B cell (primary cell): ENCODE results near the gene CDK5RAP2. TPM values are rescaled to one million over a fixed set of nuclear protein-coding genes. Genes with fewer than 3 reads are reported as not detected.

ENCODE experiments used
- ATAC-seq: fragments of 200-7000 bp; cut with Tn5 transposase; one replicate; pipeline ENCODE4 v1.10.0; 2021; ENCODE audit warnings: low read depth, mild to moderate bottlenecking, moderate number of reproducible peaks, moderate library complexity
- CTCF ChIA-PET: fragments of 350-600 bp; sonication (Branson Sonifier 250); formaldehyde crosslinking; loops from one replicate; lab custom pipeline; 2021; ENCODE audit warnings: antibody characterized with exemption, inconsistent platforms; lab: Charles Lee
- POLR2A ChIA-PET: fragments of 350-600 bp; sonication (Branson Sonifier 250); formaldehyde crosslinking; loops from one replicate; lab custom pipeline; 2021; ENCODE audit warnings: antibody characterized with exemption; lab: Charles Lee
- DNase-seq: peaks from one replicate; pipeline ENCODE4 v3.0.0; 2013
- H2AFZ ChIP-seq: 2 replicates; pipeline ENCODE4 v1.6.1; 2012; ENCODE audit warnings: mild to moderate bottlenecking, low read depth, low read length; ENCODE audit not compliant: insufficient read depth, poor library complexity, severe bottlenecking
- H3K27ac ChIP-seq, 2 donors: 1 replicate in 1 of 2; 2 replicates in 1 of 2; pipeline ENCODE4 v1.5.1; 2012 to 2013; ENCODE audit warnings: low read length in 2 of 2, mild to moderate bottlenecking in 2 of 2, moderate library complexity in 1 of 2
- H3K27me3 ChIP-seq, 4 experiments: fragments of 200-600 bp in 1 of 4; sonication (generic) in 1 of 4; replicated peaks in 1 of 4; 1 replicate in 2 of 4; 2 replicates in 2 of 4; pipeline versions ENCODE4 v1.6.1 to v1.7.0; 2013 to 2016; ENCODE audit warnings: low read length in 3 of 4, mild to moderate bottlenecking in 2 of 4, mixed read lengths in 1 of 4, moderate library complexity in 1 of 4; ENCODE audit not compliant: insufficient read depth in 4 of 4, control insufficient read depth in 3 of 4; ENCODE audit errors: control extremely low read depth in 1 of 4
- H3K36me3 ChIP-seq, 2 experiments: replicated peaks in 1 of 2; 1 replicate in 1 of 2; 2 replicates in 1 of 2; pipeline versions ENCODE4 v1.6.1 to v1.7.1; 2013; ENCODE audit warnings: low read length in 1 of 2; ENCODE audit not compliant: insufficient read depth in 2 of 2, control insufficient read depth in 1 of 2; ENCODE audit errors: control extremely low read depth in 1 of 2, extremely low read depth in 1 of 2
- H3K4me1 ChIP-seq, 2 donors: fragments of 200-600 bp in 1 of 2; sonication (generic) in 1 of 2; 1 replicate in 1 of 2; 2 replicates in 1 of 2; pipeline versions ENCODE4 v1.5.1 to v1.6.1; 2013 to 2017; ENCODE audit warnings: low read length in 2 of 2; ENCODE audit not compliant: control insufficient read depth in 2 of 2, insufficient read depth in 2 of 2
- H3K4me2 ChIP-seq: replicated peaks from 2 replicates; pipeline ENCODE3; 2012; ENCODE audit warnings: mild to moderate bottlenecking, low read depth, low read length; ENCODE audit not compliant: poor library complexity, severe bottlenecking
- H3K4me3 ChIP-seq, 5 experiments: fragments of 200-600 bp in 1 of 5; sonication (generic) in 1 of 5; 1 replicate in 3 of 5; 2 replicates in 2 of 5; pipeline versions ENCODE4 v1.5.1 to v1.7.0; 2011 to 2016; ENCODE audit warnings: low read length in 4 of 5, mild to moderate bottlenecking in 4 of 5, low read depth in 2 of 5, control low read depth in 1 of 5, moderate library complexity in 1 of 5; ENCODE audit not compliant: insufficient read depth in 1 of 5; ENCODE audit errors: control extremely low read depth in 1 of 5, extremely low read depth in 1 of 5
- H3K79me2 ChIP-seq: fragments of 200-600 bp; sonication (generic); one replicate; pipeline ENCODE4 v1.6.0; 2016; ENCODE audit warnings: low read length; ENCODE audit not compliant: control insufficient read depth, insufficient read depth
- H3K9ac ChIP-seq: fragments of 200-600 bp; sonication (generic); 2 replicates; pipeline ENCODE4 v1.6.1; 2017; ENCODE audit warnings: mild to moderate bottlenecking, low read length, moderate library complexity
- H3K9me3 ChIP-seq, 3 donors: one replicate each; pipeline versions ENCODE4 v1.6.1 to v1.7.1; 2013; ENCODE audit warnings: low read length in 2 of 3; ENCODE audit not compliant: control insufficient read depth in 2 of 3, insufficient read depth in 1 of 3; ENCODE audit errors: control extremely low read depth in 1 of 3
- H4K20me1 ChIP-seq: 2 replicates; pipeline ENCODE4 v1.6.0; 2012; ENCODE audit warnings: mild to moderate bottlenecking, low read length; ENCODE audit not compliant: insufficient read depth, control insufficient read depth, poor library complexity, severe bottlenecking
- H3K27ac Mint-ChIP-seq: one replicate; pipeline ENCODE4 v1.8.0; 2021; ENCODE audit warnings: mixed read lengths
- H3K27me3 Mint-ChIP-seq: one replicate; pipeline ENCODE4 v1.8.0; 2021; ENCODE audit warnings: mixed read lengths
- H3K4me1 Mint-ChIP-seq: one replicate; pipeline ENCODE4 v1.8.0; 2021; ENCODE audit warnings: mixed read lengths
- H3K4me3 Mint-ChIP-seq: one replicate; pipeline ENCODE4 v1.8.0; 2021; ENCODE audit warnings: mixed read lengths
- H3K9me3 Mint-ChIP-seq: one replicate; pipeline ENCODE4 v1.8.0; 2022; ENCODE audit warnings: mixed read lengths; ENCODE audit not compliant: insufficient read depth
- CTCF ChIP-seq: fragments of 200-600 bp; IDR thresholded peaks from one replicate; pipeline ENCODE4 v1.8.0; 2022; ENCODE audit warnings: antibody characterized with exemption, mild to moderate bottlenecking
- EZH2 ChIP-seq: IDR thresholded peaks from 2 replicates; pipeline ENCODE4 v1.6.1; 2012; ENCODE audit warnings: borderline replicate concordance, low read depth, mild to moderate bottlenecking, moderate library complexity, low read length; ENCODE audit not compliant: insufficient read depth, poor library complexity, severe bottlenecking
- WGBS: methylation state at CpG from one replicate; pipeline ENCODE4 v1.1.5; 2013; ENCODE audit warnings: missing lambda C conversion rate; ENCODE audit not compliant: insufficient coverage; 5-methylcytosine and 5-hydroxymethylcytosine counted together
- intact Hi-C: fragments of 100-400 bp; cut with micrococcal nuclease; formaldehyde crosslinking; loops from one replicate; pipeline ENCODE4 v1.10.0; 2022
- polyA plus RNA-seq: library from polyadenylated mRNA; depleted of rRNA; stranded (reverse); fragments of >200 nt; gene quantifications from 2 replicates; pipeline ENCODE4 v1.2.3, GENCODE V29; 2012
- total RNA-seq, 2 donors: library from RNA; stranded (reverse); fragments of 120-200 nt in 1 of 2; gene quantifications; 1 replicate in 1 of 2; 2 replicates in 1 of 2; pipeline versions ENCODE4 v1.2.3 to v1.2.4, GENCODE V29; 2013 to 2022

Gene CDK5RAP2
- total and polyA plus RNA-seq, 2 donors (not counting 1 experiment from before 2014, with no cell fraction given), result 31.3 to 122 TPM

GRCh38 chr9:120536949-120537640, 42.9 kb downstream of the CDK5RAP2 start:
- no peak overlapping the region for H3K27ac ChIP-seq
- H3K4me1 Mint-ChIP-seq, result no peaks in the 10 kb centered on the region
- no peak overlapping the region for H3K4me3 ChIP-seq
- H3K9ac ChIP-seq, result no peak overlapping the region
- no peaks in the 10 kb centered on the region for H4K20me1 ChIP-seq
- intact Hi-C loops, result no loop called here
- WGBS, result 93% methylated on average over 3 of the region's 5 CpGs
- DNase-seq, result no peak
- POLR2A ChIA-PET, result no interaction called here
- CTCF ChIA-PET, result interaction anchor here (0.7 kb wide), 1 partner anchor 675 kb away, joined by 3 read pairs; no protein-coding TSS in a partner anchor
- peaks cover 14 to 88% of the 10 kb centered on the region in 2 experiments for H3K36me3 ChIP-seq
- no peaks in the 10 kb centered on the region for H3K4me1 ChIP-seq
- H3K27ac Mint-ChIP-seq, result no peak overlapping the region
- H3K4me3 Mint-ChIP-seq, result no peak overlapping the region
- H3K4me2 ChIP-seq, result no peak overlapping the region
- H3K9me3 ChIP-seq, result no peaks in the 10 kb centered on the region
- H3K27me3 ChIP-seq, result no peaks in the 10 kb centered on the region
- no peaks in the 10 kb centered on the region for H3K79me2 ChIP-seq
- H2AFZ ChIP-seq, result no peak overlapping the region
- H3K9me3 Mint-ChIP-seq, result no peaks in the 10 kb centered on the region
- no peaks in the 10 kb centered on the region for H3K27me3 Mint-ChIP-seq
- ATAC-seq, result no peak
- TF ChIP-seq CTCF, result no peak
- no peak for TF ChIP-seq EZH2

- no peak overlapping the region for H3K4me3 ChIP-seq
- TF ChIP-seq EZH2 (no peak), CTCF (no peak)
- H3K9me3 ChIP-seq, result no peaks in the 10 kb centered on the region
- H3K4me3 Mint-ChIP-seq, result no peak overlapping the region
- H3K9me3 Mint-ChIP-seq, result no peaks in the 10 kb centered on the region
- H3K27me3 ChIP-seq, result no peaks in the 10 kb centered on the region
- ChIA-PET CTCF (interaction anchor here (0.7 kb wide), 1 partner anchor 676 kb away, joined by 3 read pairs; no protein-coding TSS in a partner anchor), POLR2A (no interaction called here)
- no peak overlapping the region for H3K27ac ChIP-seq
- no peak overlapping the region for H2AFZ ChIP-seq
- H3K4me1 Mint-ChIP-seq, result no peaks in the 10 kb centered on the region
- no peaks in the 10 kb centered on the region for H3K4me1 ChIP-seq
- H3K27ac Mint-ChIP-seq, result no peak overlapping the region
- H4K20me1 ChIP-seq, result no peaks in the 10 kb centered on the region
- no peak overlapping the region for H3K9ac ChIP-seq
- H3K79me2 ChIP-seq, result no peaks in the 10 kb centered on the region
- H3K27me3 Mint-ChIP-seq, result no peaks in the 10 kb centered on the region
- no peak for ATAC-seq
- intact Hi-C loops, result no loop called here
- peaks cover 12 to 82% of the 10 kb centered on the region in 2 experiments for H3K36me3 ChIP-seq
- no peak overlapping the region for H3K4me2 ChIP-seq
- WGBS, result 100% methylated on average over 5 of the region's 6 CpGs
- no peak for DNase-seq
Measured at GRCh38 chr9:120536094-120536493, 43.9 kb downstream of the CDK5RAP2 start.
